COLO829 (cell line): ENCODE measurements around the gene TRABD2A.
A peak's percentile ranks its signal among the peaks of the same experiment; 100 is the strongest.

Source experiments
- DNase-seq: peaks from one replicate; pipeline ENCODE4 v3.0.0; 2012; ENCODE audit warnings: low spot score

Gene TRABD2A

DNA sequence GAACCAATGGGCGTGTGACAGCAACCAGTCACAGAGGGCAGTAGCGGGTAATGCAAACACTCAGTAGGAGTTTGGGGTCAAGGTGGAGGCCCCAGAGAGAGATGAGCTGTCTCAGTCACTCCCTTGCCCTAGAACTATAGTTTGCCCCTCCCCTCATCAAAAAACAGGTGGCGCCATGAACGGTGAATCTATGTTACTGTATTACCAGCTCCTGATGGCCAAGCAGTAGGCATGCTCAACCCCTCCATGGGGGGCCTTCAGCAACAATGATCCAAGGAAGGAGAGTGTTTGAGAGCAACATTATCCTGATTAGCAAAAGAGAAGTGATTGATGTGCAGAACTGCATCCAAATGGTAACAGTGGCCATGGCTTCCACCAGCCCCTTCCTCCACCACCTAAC, 30.4 kb downstream of the TRABD2A start:
- no peak for DNase-seq

DNA sequence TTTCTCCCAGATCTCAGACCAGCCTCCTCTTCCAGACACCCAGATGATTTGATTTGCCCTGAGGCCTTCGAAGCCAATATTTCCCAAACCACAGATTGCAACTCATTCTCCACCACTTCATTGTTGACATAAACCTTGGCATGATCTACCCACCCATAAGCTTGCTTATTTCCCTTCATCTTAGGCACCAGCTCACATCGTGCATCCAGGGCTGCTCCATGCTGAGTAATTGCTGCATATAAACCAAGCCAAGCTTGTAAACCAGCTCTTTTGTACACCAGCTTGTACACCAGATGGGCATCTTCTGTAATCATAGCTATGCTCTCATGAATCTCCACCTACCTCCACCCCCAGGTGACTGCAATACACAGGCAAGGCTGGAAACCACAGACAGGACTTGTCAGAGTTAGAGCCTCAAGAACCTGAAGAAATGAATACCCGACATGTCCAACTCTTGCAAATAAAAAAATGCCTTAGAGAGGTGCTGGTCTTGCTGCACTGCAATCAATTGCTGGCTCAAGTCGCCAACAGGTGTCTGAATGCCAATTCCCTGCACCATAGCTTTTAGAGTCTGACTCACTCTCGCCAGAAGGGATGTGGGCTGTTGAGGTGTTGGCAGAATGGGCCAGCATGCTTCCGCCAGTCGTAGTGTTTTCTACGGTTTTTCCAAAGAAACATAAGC, 31.5 kb downstream of the TRABD2A start:
- DNase-seq: no peak

DNA sequence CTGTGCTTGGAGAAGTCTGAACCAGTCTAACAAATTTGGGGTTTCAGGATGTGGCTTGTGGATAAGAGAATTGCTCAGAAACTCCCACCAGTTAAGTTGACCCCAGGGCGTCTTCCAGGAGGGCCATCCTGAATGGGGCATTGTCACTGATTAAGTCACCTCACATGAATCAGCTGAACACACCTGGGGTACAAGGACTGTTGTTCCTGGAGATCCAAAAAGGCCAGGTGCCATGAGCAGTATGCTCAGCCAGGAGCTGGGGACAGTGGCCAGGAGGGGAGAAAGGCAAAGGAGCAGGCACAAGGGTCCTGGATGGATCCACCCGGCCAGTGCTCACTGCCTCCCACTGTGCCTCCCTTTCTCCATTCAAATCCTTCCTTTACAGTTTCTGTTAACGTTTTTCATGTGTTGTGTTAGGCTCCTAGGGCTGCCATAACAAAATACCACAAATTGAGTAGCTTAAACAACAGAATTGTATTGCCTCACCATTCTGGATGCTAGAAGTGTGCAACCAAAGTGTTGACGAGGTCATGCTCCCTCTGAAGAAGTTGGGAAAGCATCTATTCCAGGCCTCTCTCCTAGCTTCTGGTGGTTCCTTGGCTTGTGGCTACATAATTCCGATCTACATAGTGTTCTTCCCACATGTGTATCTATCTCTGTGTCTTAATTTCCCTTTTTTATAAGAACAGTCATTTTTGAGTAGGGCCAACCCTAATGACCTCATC, 33.4 kb downstream of the TRABD2A start:
- DNase-seq: no peak

DNA sequence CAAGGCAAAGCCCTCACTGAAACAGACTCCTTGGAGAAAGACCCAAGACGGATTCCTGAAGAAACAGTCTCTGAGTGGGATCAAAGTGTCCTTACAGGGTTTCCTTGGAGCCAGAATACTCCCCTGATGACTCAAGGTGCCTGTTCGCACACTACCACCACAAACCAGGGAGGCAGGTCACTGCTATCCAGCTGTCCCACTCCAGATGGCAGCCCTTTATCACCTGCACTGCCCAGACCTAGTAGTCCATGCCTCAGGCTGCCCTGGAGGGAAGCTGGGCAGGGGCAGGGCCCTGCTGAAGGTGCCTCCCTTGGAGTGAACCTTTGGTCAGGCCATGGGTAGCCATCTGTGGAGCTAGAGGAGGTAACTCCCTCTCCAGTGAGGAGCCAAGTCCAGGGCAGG, 34.1 kb downstream of the TRABD2A start:
- no peak for DNase-seq

DNA sequence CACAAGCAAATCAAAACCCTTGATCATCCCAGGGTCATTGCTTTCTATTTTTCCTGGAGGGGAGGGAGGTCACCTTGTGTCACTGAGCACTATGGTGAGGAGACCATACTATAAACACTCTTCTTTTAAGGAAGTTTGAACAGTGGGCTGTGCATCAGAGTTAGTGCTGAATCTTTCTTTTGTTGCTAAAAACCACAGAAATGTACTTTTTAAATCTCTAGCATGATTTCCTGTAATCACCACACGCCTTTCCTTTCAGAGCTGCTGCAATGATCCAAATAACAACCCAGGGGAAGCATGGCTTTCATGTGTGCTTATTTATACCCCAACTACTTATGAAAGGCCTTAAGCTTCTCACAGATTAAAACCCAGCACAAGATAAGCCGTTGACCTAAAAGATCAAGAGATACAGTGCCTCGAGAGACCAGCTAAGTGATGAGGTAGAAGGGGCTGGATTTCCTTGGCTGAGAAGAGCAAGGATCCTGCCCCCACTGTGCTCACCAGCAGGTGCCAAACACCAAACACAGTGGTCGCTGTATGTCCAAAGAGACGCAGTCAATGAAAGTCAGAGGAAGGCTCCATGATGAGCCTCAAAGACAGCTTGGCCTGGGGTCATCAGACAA, 34.7 kb downstream of the TRABD2A start:
- DNase-seq: peak; percentile 30

DNA sequence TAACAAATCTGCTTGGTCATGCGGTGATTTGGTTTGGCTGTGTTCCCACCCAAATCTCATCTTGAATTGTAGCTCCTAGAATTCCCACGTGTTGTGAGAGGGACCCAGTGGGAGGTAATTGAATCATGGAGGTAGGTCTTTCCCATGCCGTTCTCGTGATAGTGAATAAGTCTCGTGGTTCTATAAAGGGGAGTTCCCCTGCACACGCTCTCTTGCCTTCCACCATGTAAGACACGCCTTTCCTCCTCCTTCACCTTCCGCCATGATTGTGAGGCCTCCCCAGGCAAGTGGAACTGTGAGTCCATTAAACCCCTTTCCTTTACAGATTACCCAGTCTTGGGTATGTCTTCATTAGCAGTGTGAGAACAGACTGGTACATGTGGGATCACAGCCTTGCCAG, 36.7 kb downstream of the TRABD2A start:
- DNase-seq: no peak

DNA sequence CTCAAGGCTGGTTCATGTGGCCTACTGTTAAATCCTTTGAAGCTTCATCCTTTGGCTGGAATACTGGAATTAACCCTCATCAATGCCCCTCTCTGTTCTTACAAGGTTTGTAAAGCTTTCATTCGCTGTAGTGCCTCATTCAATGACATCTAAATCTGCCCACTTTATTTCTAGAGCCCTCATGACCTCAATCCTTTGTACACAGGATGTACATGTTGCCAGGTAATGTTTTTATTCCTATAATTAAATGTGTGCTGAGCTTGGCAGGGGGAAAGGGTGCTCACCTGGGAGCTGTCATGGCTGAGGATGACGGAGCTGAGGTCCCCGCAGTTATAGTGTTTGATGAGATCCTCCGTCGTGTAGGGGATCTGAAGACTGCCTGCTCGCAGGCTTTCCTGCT, 39.3 kb downstream of the TRABD2A start:
- DNase-seq: no peak

DNA sequence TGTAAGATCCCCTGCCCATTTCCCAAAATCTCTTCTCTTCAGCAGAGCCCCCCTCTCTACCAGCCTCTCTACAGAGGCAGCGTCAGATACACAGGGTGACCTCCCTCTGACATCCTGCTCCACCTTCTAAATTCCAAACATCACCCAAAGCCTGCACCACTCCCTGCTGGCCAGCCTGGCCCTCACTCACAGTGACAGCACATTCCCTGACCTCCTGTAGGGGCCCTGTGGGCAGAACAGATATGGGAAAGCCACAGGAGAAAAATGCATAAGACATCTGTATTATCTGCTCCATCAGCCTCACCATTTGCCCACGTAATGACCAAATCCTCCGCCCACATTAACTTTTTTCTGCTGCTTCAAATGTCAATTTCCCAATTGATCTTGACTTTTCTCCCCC, 40.6 kb downstream of the TRABD2A start:
- DNase-seq: no peak

DNA sequence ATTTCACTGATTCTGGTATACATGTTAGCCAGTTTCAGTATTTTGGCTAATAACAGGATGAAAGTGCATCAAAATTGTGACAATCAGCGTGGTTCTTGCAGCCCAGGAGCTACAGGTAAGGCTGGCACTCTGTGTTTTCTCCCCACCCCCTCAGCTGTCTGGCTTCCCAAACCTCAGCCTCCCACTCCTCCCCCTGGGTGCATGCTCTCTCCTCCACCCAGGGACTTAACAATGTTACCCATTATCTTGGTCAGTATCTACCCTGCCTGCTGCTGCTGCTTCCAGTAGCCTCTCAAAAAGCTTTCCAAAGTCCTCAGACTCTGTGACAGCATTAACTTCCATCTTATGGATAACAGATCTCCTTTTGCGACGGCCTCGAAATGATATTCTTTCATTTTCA, 41.0 kb downstream of the TRABD2A start:
- DNase-seq: no peak

DNA sequence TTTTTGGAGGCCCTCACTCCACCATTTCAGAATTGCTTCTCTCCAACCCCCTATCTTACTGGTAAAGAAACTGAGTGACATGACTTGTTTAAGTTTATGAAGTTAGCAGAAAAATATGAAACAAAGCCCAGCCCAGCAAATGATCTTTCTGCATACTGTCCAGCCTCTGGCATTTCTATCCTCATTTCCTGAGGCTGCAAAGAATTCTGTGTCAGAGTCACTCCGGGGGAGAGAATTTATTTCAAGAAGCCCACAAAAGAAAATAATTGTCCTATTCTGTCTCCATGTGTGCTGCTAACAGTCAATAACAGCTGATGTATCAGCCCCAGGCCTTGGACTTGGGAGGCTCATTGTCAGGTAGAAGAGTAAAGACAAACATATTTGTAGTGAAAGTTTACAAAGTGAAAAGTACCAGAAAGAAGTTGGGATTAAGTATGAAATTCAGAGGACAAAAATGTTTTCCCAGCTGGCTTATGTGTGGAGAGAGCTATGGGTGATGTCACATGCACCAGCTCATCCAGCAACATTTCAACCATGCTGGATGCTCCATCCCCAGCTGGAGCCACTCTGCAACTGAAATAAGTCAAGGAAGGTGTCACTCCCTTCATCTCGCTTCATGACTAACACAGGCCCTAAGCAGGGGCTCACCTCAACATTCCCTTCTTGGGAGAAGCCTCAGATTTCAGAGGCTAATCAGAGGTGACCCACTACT, 42.3 kb downstream of the TRABD2A start:
- DNase-seq: no peak

DNA sequence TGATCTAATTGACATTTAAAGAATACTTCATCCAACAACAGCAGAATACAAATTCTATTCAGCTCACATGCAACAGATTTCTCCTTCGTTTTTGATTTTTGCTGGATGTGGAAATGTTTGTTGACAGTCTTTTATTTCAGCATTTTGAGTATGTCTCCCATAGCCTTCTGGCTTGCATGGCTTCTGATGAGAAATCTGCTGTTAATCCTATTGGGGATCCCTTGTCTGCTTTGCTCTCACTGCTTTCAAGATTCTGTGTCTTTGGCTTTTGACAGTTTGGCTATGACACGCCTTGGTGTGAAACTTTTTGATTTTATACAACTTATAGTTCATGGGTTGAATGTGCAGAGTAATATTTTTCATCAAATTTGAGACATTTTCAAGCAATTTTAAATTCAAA, 44.7 kb downstream of the TRABD2A start:
- no peak for DNase-seq

DNA sequence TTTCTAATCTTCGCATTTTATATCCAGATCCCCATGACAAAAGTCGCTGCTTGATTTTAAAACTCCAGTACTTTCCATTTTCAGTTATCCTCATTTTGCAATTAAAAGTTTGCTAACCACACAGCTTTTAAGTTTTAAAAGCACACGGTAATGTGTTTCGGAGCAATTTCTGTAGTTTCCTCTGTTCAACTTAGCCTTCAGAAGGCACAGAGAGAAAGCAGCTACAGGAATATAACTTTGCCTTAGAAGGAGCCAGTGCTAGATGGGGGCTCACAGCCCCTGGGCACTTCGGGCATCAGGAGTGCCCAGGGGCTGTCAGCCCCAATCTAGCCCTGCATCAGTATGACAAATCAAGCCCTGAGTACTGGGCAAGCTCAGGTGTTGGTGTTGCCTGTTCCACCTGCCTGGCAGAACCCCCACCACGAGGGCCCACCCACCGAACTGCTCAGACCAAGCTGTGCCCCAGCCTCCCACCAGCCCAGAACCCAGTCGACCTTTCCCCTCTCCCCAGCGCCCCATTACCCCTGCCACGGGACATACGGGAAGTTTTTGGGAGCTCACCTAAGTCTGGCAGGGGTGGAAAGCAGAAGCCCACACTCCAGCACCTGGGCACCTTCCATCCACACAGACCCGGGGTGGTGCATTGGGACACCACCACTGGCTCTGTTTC, 47.3 kb downstream of the TRABD2A start:
- no peak for DNase-seq

DNA sequence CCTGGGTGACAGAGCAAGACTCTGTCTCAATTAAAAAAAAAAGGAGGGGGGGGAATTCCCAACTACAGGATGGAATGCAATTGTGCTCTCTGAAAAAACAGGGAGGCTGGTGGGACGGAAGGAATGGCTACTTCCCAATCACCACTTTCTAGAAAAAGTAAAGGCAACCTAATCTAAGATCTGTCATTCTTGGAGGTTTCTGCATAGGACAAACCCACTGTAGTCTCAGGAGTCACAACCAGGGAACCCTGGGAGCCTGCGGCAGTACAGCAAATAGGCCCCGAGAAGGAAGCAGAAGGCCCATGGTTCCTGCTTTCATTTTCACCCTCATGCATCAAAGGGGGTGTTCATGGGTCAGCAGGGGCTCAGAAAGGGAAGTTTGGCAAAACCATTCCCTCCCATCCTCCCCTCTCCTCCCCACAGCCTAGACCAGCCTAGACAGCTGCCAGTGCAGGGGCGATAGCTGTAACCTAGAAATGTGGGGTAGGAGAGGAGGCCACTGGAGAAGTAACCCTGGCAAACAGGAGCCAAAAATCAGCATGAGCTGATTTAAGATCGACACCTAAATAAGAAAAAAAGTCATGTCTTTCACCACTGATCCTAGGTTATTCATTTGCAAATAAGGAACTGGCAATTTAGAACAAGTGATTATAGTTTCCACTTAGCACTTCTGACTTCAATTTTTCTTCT, 48.0 kb downstream of the TRABD2A start:
- no peak for DNase-seq

DNA sequence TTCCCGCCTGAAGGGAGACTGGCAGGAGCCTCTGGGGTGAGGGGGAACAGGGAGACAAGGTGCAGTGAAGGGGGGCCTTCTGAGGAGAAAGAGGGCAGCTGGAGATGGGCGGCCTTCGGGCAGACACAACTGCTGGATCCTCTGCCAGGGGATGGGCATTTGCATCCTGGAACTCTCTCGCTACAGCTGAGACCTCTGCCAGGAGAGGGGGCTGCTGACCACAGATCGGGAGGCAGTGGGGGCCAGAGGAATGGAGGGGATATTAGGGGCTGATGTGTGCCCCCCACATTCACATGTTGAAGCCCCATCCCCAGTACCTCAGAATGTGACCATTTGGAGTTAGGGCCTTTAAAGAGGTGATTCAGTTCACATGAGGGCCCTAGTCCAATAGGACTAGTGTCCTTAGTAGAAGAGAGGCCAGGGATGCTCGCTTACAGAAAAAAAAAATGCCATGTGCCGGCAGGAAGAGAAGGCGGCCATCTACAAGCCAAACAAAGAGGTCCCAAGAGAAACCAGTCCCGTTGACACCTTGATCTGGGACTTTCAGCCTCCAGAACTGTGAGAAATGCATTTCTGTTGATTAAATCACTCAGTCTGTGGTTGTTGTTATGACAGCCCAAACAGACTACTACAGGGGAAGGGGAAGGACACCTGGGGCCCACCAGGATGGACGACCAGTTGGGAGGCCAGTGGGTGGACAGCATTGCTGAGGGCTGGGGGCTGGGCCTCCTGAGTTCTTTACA, 50.0 kb downstream of the TRABD2A start:
- DNase-seq: no peak

DNA sequence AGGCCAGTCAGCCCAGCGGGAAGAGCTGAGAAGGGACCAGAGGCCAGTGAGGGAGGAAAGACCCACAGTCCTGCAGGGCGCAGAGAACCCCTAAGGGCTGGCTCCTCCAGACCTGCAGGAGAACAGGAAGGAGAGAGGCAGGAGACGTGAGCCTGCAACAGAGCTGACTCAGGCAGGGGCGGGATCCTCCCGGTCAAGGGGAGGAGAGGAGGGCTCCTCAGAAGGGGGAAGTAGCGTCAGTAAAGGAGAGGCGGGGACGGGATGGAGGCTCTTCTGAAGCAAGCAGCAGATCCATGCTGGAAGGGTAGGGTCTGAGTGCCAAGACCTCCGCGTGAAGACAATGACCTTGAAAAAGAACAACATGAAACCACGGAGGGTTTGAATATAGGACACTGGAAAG, 50.8 kb downstream of the TRABD2A start:
- DNase-seq: no peak

DNA sequence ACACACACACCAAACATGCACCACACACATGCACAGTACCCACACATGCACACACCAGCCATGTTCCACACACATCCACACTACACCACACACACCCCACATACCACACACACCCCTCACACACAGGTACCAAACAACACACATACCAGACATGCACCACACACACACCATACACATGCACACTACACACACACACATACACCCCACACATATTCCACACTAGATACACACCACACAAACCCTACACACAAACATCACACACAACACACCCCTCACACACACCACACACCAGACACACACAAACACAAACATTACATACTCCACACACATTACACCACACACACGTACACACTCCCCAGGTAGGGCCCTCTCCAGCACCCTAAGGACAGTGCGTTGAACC, 51.2 kb downstream of the TRABD2A start:
- DNase-seq: no peak

DNA sequence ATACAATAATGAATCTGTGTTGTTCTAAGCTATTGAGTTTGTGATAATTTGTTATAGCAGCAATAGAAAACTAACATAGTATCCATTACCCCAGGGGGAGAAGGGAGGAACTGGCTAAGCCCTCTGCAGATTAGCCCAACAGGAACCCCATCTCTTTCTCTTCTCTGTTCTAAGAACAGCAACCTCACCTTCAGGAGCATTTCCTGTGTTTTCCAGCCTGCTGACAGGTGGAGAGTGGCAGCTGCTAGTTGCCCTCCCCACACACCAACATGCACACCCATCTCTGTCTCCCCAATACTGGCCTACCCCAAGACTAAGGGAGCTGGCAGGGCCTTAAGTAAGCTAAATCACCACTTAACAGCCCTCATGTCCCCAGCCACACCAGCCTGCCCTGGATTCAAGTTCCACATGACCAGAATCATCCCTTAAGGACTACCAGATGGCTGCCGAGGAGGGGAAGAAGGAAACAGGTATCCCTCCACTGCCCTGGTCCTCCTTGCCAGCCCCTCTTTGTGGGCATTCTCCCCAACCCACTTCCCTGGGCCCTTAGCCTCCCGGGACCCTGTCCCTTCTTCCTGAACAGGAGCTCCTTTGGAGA, 52.8 kb downstream of the TRABD2A start:
- no peak for DNase-seq

DNA sequence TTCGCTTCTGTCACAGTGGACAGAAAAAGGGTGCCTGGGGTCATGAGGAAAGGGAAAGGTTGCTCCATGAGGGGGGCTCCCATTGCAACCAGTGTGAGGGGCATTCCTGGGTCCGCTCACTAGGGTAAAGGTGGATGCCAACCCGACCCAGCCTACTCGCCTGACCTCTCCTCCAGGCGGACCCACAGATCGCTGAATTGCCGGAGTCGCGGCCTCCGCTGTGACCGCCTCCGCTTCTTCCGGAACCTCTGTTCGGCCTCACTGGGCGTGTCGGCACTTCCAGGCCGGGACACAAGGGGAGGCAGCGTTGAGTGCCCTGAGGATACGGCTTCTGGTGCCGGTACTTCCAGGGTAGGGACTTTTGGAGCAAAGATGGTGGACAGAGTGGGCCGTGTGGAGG, 57.1 kb downstream of the TRABD2A start:
- DNase-seq: no peak

DNA sequence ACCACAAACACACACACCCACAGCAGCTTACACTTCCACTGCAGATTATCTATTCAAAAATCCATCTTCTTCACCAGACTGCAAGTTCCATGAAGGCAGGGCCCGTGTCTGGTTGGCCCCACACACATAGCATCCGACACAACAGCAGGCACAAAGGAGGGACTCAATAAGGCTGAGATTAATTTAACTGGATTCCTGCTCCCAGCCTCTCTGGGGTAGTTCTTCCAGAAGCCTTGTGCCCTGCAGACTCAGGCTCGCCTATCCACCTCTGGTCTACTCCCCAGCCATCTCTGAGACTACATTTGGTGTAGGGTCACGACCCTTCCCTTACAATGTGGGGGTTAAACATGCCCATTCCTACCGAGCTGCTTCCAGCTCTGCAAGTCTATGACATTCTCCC, 57.7 kb downstream of the TRABD2A start:
- DNase-seq: no peak

DNA sequence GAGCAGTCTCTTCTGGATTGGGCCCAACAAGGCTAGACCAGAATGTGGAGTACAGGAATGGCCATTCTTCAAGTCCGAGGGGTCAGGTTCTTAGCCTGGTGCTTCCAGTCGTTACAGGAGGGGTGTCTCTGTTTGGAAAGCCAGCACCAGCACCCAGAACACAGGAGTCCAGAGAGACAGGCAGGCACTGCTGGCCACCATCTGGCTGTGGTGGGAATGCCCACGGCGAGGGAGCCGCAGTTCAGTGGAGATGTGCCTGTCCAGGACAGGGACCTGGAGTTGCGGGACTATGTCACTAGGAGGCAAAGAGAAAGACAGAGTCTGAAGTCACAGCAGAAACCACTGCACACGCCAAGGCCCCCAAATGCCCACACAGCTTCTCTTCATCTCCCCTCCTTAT, 59.1 kb downstream of the TRABD2A start:
- no peak for DNase-seq

DNA sequence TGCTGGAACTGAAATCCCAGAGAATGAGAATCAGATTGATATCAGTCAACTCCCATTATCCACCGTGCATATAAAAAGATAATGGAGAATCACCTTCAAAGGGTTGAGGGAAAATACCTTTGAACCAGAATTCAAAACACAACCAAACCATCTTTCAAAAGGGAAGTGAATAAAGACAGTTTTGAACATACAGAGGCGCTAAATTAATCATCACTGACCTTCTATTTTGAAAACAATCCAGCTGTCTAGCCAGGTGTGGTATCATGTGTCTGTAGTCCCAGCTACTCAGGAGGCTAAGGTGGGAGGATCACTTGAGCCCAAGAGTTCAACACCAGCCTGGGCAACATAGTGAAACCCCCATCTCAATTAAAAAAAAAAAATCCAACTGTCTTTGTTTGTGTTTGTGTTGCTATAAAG, 63.6 kb downstream of the TRABD2A start:
- DNase-seq: no peak
